Measurements from ENCODE around the gene CDADC1. TPM values are rescaled to one million over a fixed set of nuclear protein-coding genes. Genes with fewer than 3 reads are reported as not detected.

The CDADC1 gene
- total and polyA plus RNA-seq, 2 of the 13 experiments (the other 11 are each of a cell fraction or from before 2014, with no cell fraction given), result 2.4 to 9.0 TPM

DNA sequence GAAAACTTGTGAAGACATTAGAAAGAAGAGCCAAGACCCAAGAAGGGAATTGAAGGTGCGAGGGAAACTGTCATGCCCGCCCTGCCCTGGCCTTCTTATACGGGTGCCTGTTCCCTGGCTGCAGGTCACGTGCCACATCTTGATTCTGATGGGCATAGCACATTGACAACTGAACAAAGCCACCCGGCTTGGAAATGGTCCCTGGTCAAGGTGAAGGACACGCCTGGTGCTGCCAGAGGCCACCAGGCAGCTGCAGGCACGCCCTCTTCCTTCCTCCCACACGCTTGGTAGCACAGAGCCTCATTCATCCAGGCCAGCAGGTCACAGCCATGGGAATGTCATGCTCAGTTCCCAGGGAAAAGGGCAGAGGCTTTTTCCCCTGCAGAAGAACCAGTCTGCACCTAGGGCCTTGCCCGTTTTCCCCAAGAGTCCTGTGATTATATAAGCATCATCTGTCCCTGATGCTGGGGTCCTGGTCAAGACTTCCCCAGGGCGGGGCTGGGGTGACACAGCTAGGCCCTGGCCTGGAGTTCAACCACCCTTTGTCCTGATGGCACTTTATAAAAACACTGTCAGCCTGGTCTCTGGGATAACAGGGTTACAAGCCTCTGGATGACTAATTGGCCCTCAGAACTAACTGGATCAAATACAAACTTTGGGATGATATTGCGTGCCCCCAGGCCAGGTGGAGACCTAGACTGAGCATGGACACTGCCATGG lies 56.0 kb downstream of the CDADC1 start:
- Histone ChIP-seq H3K36me3 (replicated peaks in 1 of 2; ENCODE audit: control insufficient read depth in 1 of 2, insufficient read depth in 2 of 2, low read length in 2 of 2) (no peaks in the 10 kb centered on the region), H3K4me3 (replicated peaks in 1 of 3; ENCODE audit: insufficient read depth in 1 of 3, low read depth in 2 of 3, low read length in 3 of 3) (peak overlapping the region in 1 of 3 experiments; percentile 12; a peak in 1 of 6 replicates), H3K27me3 (ENCODE audit: control insufficient read depth in 1 of 2, insufficient read depth in 2 of 2, low read length in 2 of 2) (no peaks in the 10 kb centered on the region), H3K9me3 (ENCODE audit: low read length) (no peaks in the 10 kb centered on the region), H3K4me2 (ENCODE audit: low read depth, low read length) (peak overlapping the region; percentile 30), H4K20me1 (ENCODE audit: insufficient read depth, low read length) (no peaks in the 10 kb centered on the region), H2AFZ (ENCODE audit: low read length) (no peak overlapping the region), H3K79me2 (ENCODE audit: insufficient read depth, low read length) (no peaks in the 10 kb centered on the region), H3K27ac (ENCODE audit: extremely low read length, insufficient read depth, low read length) (no peak overlapping the region), H3K4me1 (ENCODE audit: insufficient read depth, low read length) (peaks cover 79% of the 10 kb centered on the region), H3K9ac (ENCODE audit: insufficient read depth, low read depth, low read length) (no peak overlapping the region)
- ChIA-PET CTCF (ENCODE audit: low intra/inter-chr PET ratio, low total read pairs) (interaction anchor here (0.6 kb wide), 1 partner anchor 303 kb away, joined by 3 read pairs; no protein-coding TSS in a partner anchor), POLR2A (interaction anchor here (1.2 to 1.3 kb wide), 2 partner anchors 10 to 303 kb away, joined by 3 to 5 read pairs; no protein-coding TSS in a partner anchor)
- BruUV-seq (replicated peaks), result no TSS peak
- in situ Hi-C loops (cut with HindIII; ENCODE audit: extremely low pct_ligation_motif_present, low pct_unique_long_range_greater_than_20kb), result loop anchor here (5.0 to 10.0 kb wide), 2 partner anchors 121 to 304 kb away; no protein-coding TSS in a partner anchor
- ATAC-seq, result peak; percentile 88
- FAIRE-seq, result peak; percentile 63
- peak; percentile 86 for DNase-seq (ENCODE audit: low spot score)
- intact Hi-C loops (cut with micrococcal nuclease; ENCODE audit: unreplicated experiment), result loop anchor here (5.0 kb wide), 2 partner anchors 69 to 139 kb away; partner anchors contain the start of genes CAB39L and SETDB2
- 27% methylated on average over 6 of the region's 11 CpGs for WGBS (ENCODE audit: low lambda C conversion rate)
- TF ChIP-seq, protein P1, sequence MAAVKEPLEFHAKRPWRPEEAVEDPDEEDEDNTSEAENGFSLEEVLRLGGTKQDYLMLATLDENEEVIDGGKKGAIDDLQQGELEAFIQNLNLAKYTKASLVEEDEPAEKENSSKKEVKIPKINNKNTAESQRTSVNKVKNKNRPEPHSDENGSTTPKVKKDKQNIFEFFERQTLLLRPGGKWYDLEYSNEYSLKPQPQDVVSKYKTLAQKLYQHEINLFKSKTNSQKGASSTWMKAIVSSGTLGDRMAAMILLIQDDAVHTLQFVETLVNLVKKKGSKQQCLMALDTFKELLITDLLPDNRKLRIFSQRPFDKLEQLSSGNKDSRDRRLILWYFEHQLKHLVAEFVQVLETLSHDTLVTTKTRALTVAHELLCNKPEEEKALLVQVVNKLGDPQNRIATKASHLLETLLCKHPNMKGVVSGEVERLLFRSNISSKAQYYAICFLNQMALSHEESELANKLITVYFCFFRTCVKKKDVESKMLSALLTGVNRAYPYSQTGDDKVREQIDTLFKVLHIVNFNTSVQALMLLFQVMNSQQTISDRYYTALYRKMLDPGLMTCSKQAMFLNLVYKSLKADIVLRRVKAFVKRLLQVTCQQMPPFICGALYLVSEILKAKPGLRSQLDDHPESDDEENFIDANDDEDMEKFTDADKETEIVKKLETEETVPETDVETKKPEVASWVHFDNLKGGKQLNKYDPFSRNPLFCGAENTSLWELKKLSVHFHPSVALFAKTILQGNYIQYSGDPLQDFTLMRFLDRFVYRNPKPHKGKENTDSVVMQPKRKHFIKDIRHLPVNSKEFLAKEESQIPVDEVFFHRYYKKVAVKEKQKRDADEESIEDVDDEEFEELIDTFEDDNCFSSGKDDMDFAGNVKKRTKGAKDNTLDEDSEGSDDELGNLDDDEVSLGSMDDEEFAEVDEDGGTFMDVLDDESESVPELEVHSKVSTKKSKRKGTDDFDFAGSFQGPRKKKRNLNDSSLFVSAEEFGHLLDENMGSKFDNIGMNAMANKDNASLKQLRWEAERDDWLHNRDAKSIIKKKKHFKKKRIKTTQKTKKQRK (IDR thresholded peaks at IDR 0.05; ENCODE audit: low read length), result no peak
- no peak for TF ChIP-seq SUZ12 (IDR thresholded peaks at IDR 0.05; ENCODE audit: low read depth, low read length)
- peak; percentile 61; the same call in 1 of the 2 replicates for TF ChIP-seq KAT8 (CRISPR knock-in tag; IDR thresholded peaks at IDR 0.05)
- TF ChIP-seq ZNF331 (CRISPR knock-in tag; IDR thresholded peaks at IDR 0.05), result peak; percentile 65
- TF ChIP-seq RXRA (CRISPR knock-in tag; IDR thresholded peaks at IDR 0.05), result peak; percentile 98
- 0 out of 2 replicates have a peak, but pooled peaks have one; percentile 18 for TF ChIP-seq MIER2 (CRISPR knock-in tag; IDR thresholded peaks at IDR 0.05)
- no peak for TF ChIP-seq ZBTB21 (CRISPR knock-in tag; IDR thresholded peaks at IDR 0.05)
- no peak for TF ChIP-seq ZSCAN9 (CRISPR knock-in tag; IDR thresholded peaks at IDR 0.05; ENCODE audit: borderline replicate concordance)
- TF ChIP-seq, protein P2, sequence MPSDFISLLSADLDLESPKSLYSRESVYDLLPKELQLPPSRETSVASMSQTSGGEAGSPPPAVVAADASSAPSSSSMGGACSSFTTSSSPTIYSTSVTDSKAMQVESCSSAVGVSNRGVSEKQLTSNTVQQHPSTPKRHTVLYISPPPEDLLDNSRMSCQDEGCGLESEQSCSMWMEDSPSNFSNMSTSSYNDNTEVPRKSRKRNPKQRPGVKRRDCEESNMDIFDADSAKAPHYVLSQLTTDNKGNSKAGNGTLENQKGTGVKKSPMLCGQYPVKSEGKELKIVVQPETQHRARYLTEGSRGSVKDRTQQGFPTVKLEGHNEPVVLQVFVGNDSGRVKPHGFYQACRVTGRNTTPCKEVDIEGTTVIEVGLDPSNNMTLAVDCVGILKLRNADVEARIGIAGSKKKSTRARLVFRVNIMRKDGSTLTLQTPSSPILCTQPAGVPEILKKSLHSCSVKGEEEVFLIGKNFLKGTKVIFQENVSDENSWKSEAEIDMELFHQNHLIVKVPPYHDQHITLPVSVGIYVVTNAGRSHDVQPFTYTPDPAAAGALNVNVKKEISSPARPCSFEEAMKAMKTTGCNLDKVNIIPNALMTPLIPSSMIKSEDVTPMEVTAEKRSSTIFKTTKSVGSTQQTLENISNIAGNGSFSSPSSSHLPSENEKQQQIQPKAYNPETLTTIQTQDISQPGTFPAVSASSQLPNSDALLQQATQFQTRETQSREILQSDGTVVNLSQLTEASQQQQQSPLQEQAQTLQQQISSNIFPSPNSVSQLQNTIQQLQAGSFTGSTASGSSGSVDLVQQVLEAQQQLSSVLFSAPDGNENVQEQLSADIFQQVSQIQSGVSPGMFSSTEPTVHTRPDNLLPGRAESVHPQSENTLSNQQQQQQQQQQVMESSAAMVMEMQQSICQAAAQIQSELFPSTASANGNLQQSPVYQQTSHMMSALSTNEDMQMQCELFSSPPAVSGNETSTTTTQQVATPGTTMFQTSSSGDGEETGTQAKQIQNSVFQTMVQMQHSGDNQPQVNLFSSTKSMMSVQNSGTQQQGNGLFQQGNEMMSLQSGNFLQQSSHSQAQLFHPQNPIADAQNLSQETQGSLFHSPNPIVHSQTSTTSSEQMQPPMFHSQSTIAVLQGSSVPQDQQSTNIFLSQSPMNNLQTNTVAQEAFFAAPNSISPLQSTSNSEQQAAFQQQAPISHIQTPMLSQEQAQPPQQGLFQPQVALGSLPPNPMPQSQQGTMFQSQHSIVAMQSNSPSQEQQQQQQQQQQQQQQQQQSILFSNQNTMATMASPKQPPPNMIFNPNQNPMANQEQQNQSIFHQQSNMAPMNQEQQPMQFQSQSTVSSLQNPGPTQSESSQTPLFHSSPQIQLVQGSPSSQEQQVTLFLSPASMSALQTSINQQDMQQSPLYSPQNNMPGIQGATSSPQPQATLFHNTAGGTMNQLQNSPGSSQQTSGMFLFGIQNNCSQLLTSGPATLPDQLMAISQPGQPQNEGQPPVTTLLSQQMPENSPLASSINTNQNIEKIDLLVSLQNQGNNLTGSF (CRISPR knock-in tag; IDR thresholded peaks at IDR 0.05), result no peak
- peak; percentile 59; the same call in 1 of the 2 replicates for TF ChIP-seq IRF2 (CRISPR knock-in tag; IDR thresholded peaks at IDR 0.05)
- TF ChIP-seq, protein P3, sequence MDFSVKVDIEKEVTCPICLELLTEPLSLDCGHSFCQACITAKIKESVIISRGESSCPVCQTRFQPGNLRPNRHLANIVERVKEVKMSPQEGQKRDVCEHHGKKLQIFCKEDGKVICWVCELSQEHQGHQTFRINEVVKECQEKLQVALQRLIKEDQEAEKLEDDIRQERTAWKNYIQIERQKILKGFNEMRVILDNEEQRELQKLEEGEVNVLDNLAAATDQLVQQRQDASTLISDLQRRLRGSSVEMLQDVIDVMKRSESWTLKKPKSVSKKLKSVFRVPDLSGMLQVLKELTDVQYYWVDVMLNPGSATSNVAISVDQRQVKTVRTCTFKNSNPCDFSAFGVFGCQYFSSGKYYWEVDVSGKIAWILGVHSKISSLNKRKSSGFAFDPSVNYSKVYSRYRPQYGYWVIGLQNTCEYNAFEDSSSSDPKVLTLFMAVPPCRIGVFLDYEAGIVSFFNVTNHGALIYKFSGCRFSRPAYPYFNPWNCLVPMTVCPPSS (IDR thresholded peaks at IDR 0.05), result no peak
- no peak for TF ChIP-seq CREB1 (IDR thresholded peaks at IDR 0.05)
- no peak for TF ChIP-seq CREB1 (CRISPR knock-in tag; IDR thresholded peaks at IDR 0.05)
- TF ChIP-seq FOXO1 (CRISPR knock-in tag; IDR thresholded peaks at IDR 0.05), result peak; percentile 53; the same call in 1 of the 2 replicates
- peak; percentile 90 for TF ChIP-seq BCL6 (CRISPR knock-in tag; IDR thresholded peaks at IDR 0.05)

All from HepG2 (cell line).